IMR-90 (cell line): ENCODE data around the gene COL9A3. TPM values are rescaled to one million over a fixed set of nuclear protein-coding genes. Genes with fewer than 3 reads are reported as not detected.

ENCODE experiments used
- ATAC-seq: fragments of 200-7000 bp; cut with Tn5 transposase; 2 replicates; pipeline ENCODE4 v1.9.1; 2020; ENCODE audit warnings: low read depth, mild to moderate bottlenecking, moderate library complexity
- BruUV-seq: library from RNA; stranded (reverse); fragments of 400-500 nt; replicated peaks from 2 replicates; lab custom pipeline; 2021; lab: Mats Ljungman, UMichigan
- CTCF ChIA-PET: fragments of 300-600 bp; formaldehyde crosslinking; extraction: SDS; loops from one replicate; lab custom pipeline; 2021; ENCODE audit warnings: antibody characterized with exemption; lab: Yijun Ruan, JAX
- POLR2A ChIA-PET: fragments of 300-600 bp; sonication (Branson Sonifier 250); formaldehyde crosslinking; loops from one replicate; lab custom pipeline; 2022; ENCODE audit warnings: antibody characterized with exemption; ENCODE audit not compliant: unreplicated experiment; lab: Charles Lee
- DNase-seq: peaks from one replicate; pipeline ENCODE4 v3.0.0; 2013
- H2AFZ ChIP-seq: replicated peaks from 2 replicates; pipeline ENCODE3; 2013; ENCODE audit warnings: low read length, mild to moderate bottlenecking; ENCODE audit not compliant: poor library complexity
- H2AK5ac ChIP-seq: 2 replicates; pipeline ENCODE4 v1.6.1; 2013; ENCODE audit warnings: low read depth, low read length, inconsistent platforms
- H2AK9ac ChIP-seq: replicated peaks from 2 replicates; pipeline ENCODE3; 2013; ENCODE audit warnings: mild to moderate bottlenecking, low read depth, low read length, moderate library complexity; ENCODE audit not compliant: poor library complexity
- H2BK120ac ChIP-seq: 2 replicates; pipeline ENCODE4 v1.6.1; 2013; ENCODE audit warnings: low read depth, low read length, inconsistent platforms
- H2BK15ac ChIP-seq: 3 replicates; pipeline ENCODE4 v1.6.1; 2013; ENCODE audit warnings: low read depth, low read length, inconsistent platforms
- H2BK20ac ChIP-seq: 2 replicates; pipeline ENCODE4 v1.6.1; 2013; ENCODE audit warnings: low read depth, mild to moderate bottlenecking, inconsistent platforms, low read length, moderate library complexity
- H2BK5ac ChIP-seq: 2 replicates; pipeline ENCODE4 v1.6.1; 2013; ENCODE audit warnings: mild to moderate bottlenecking, low read depth, low read length, inconsistent platforms; ENCODE audit not compliant: poor library complexity, severe bottlenecking
- H3K14ac ChIP-seq: replicated peaks from 2 replicates; pipeline ENCODE4 v1.6.1; 2013; ENCODE audit warnings: low read depth, low read length, inconsistent platforms
- H3K18ac ChIP-seq: 2 replicates; pipeline ENCODE4 v1.6.1; 2013; ENCODE audit warnings: low read depth, low read length, control low read depth
- H3K23ac ChIP-seq: 2 replicates; pipeline ENCODE4 v1.6.1; 2013; ENCODE audit warnings: low read depth, low read length, inconsistent platforms
- H3K27ac ChIP-seq: 2 replicates; pipeline ENCODE4 v1.5.1; 2013; ENCODE audit warnings: mild to moderate bottlenecking, control low read depth, low read length; ENCODE audit not compliant: insufficient read depth
- H3K27me3 ChIP-seq: 2 replicates; pipeline ENCODE4 v1.6.1; 2013; ENCODE audit warnings: low read length; ENCODE audit not compliant: control insufficient read depth, insufficient read depth
- H3K36me3 ChIP-seq: 2 replicates; pipeline ENCODE4 v1.6.1; 2013; ENCODE audit warnings: low read length, mixed read lengths; ENCODE audit not compliant: control insufficient read depth, insufficient read depth
- H3K4ac ChIP-seq: 2 replicates; pipeline ENCODE4 v1.6.1; 2013; ENCODE audit warnings: low read depth, low read length, inconsistent platforms
- H3K4me1 ChIP-seq: 2 replicates; pipeline ENCODE4 v1.6.1; 2013; ENCODE audit warnings: low read length, mixed read lengths; ENCODE audit not compliant: control insufficient read depth, insufficient read depth
- H3K4me2 ChIP-seq: 2 replicates; pipeline ENCODE4 v1.6.1; 2013; ENCODE audit warnings: low read depth, mild to moderate bottlenecking, control low read depth, low read length, moderate library complexity
- H3K4me3 ChIP-seq: 2 replicates; pipeline ENCODE4 v1.5.1; 2013; ENCODE audit warnings: low read depth, mild to moderate bottlenecking, control low read depth, low read length, moderate library complexity; ENCODE audit not compliant: insufficient read depth
- H3K56ac ChIP-seq: 2 replicates; pipeline ENCODE4 v1.6.1; 2013; ENCODE audit warnings: low read length, inconsistent platforms; ENCODE audit not compliant: insufficient read depth; ENCODE audit errors: extremely low read depth
- H3K79me1 ChIP-seq, 2 experiments: 2 replicates each; pipeline ENCODE4 v1.6.1; 2013; ENCODE audit warnings: low read length in 2 of 2, inconsistent platforms in 1 of 2, low read depth in 1 of 2
- H3K9ac ChIP-seq: 2 replicates; pipeline ENCODE4 v1.6.1; 2013; ENCODE audit warnings: low read depth, low read length, control low read depth
- H3K9me1 ChIP-seq: 2 replicates; pipeline ENCODE4 v1.6.1; 2013; ENCODE audit warnings: low read length, inconsistent platforms; ENCODE audit not compliant: insufficient read depth
- H3K9me3 ChIP-seq: 2 replicates; pipeline ENCODE4 v1.6.1; 2013; ENCODE audit warnings: low read length; ENCODE audit not compliant: control insufficient read depth, insufficient read depth
- H4K20me1 ChIP-seq: 2 replicates; pipeline ENCODE4 v1.6.1; 2013; ENCODE audit warnings: low read length, inconsistent platforms; ENCODE audit not compliant: insufficient read depth
- H4K5ac ChIP-seq: 2 replicates; pipeline ENCODE4 v1.6.1; 2013; ENCODE audit warnings: mild to moderate bottlenecking, low read depth, low read length, control low read depth
- H4K8ac ChIP-seq, 2 experiments: 2 replicates each; pipeline ENCODE4 v1.6.1; 2013; ENCODE audit warnings: low read depth in 2 of 2, low read length in 2 of 2, control low read depth in 1 of 2, inconsistent platforms in 1 of 2
- H4K91ac ChIP-seq: 2 replicates; pipeline ENCODE4 v1.6.1; 2013; ENCODE audit warnings: low read depth, low read length, inconsistent platforms; ENCODE audit not compliant: insufficient read depth
- CHD1 ChIP-seq: IDR thresholded peaks from 2 replicates; pipeline ENCODE4 v1.6.1; 2012; ENCODE audit warnings: low read depth, low read length, improper control_type of control experiment
- RAD21 ChIP-seq: IDR thresholded peaks from 2 replicates; pipeline ENCODE4 v1.6.1; 2012; ENCODE audit warnings: low read length, improper control_type of control experiment
- WGBS, 2 experiments: methylation state at CpG; one replicate each; pipeline versions ENCODE4 v1.1.5 to v1.1.7; 2013; ENCODE audit warnings: missing lambda C conversion rate in 2 of 2; ENCODE audit not compliant: insufficient read length in 1 of 2; ENCODE audit errors: extremely low coverage in 2 of 2; 5-methylcytosine and 5-hydroxymethylcytosine counted together
- dilution Hi-C: fragments of 300-500 bp; cut with HindIII; formaldehyde crosslinking; loops from one replicate; pipeline ENCODE4 v1.14.3; 2018; ENCODE audit warnings: low sequenced_read_pairs; ENCODE audit not compliant: unreplicated experiment
- in situ Hi-C: fragments of 300-500 bp; cut with MboI; formaldehyde crosslinking; loops from 3 replicates; pipeline ENCODE4 v1.14.3; 2019; ENCODE audit warnings: low sequenced_read_pairs, inconsistent platforms, mixed read lengths
- intact Hi-C: fragments of 100-400 bp; cut with micrococcal nuclease; formaldehyde crosslinking; loops from 2 replicates; pipeline ENCODE4 v1.10.0; 2022
- polyA plus RNA-seq, 3 experiments: library from polyadenylated mRNA; depleted of rRNA; stranded (reverse); fragments of >200 nt; gene quantifications; 2 replicates each; pipeline ENCODE4 v1.2.3, GENCODE V29; 2012; ENCODE audit warnings: low replicate concordance in 1 of 3
- total RNA-seq: library from RNA; depleted of rRNA; stranded (reverse); fragments of >200 nt; gene quantifications from 2 replicates; pipeline ENCODE4 v1.2.3, GENCODE V29; 2012

Gene COL9A3
- total and polyA plus RNA-seq, 2 of the 4 experiments (the other 2 are of a cell fraction): 0.36 to 1.4 TPM

DNA sequence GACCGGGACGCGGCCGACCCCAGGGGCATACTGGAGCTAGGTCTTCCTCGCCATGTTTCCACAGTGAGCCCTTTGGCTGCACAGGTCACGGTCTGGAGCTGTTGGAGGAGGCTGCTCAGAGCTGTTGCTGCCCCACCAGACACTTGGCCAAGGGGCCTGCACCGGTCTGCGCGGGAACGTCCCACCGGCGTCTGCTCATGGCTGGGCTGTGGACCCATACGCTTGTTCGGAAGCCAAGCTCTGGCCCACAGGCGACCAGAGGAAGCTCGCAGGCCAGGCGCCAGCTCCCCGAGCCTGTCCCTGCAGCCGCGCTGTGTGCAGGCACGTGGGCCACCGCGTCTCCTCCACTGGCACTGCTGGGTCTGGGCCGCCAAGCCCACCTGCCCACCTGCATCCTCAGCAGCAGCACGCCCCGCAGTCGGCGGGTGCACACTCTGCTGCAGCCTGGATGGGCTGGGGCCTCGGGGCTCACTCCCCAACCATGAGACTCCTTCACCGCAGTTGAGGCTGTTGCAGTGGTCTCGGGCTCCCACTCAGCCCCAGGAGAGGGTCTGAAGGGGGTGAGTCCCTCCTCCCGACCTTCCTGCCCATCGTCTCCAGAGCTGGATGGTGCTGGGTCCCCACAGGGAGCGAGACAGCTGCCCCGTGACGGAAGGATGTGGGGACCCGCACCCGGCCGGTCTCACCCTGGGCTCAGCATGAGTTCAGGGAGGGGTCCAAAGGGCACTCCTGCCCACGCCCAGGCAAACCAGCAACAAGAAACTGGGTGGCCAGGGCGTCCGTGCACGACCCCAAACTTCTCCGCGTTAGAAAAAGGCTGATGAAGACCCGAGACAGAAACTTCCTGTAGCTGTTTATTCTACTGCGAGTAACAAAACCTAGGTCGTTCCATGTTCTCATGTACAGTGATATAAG, 60.3 kb downstream of the COL9A3 start:
- Histone ChIP-seq H3K4me1 (peaks cover 7% of the 10 kb centered on the region; the same call in 1 of the 2 replicates), H3K18ac (no peak overlapping the region), H3K4me2 (no peak overlapping the region; the same call in 1 of the 2 replicates), H3K79me1 (no peaks in the 10 kb centered on the region), H3K9ac (no peak overlapping the region), H2BK15ac (no peak overlapping the region), H4K91ac (no peak overlapping the region; the same call in 1 of the 2 replicates), H2BK20ac (no peak overlapping the region), H3K56ac (no peak overlapping the region), H2BK120ac (no peak overlapping the region), H3K4ac (no peak overlapping the region), H2AK9ac (peak overlapping the region; percentile 84), H2AK5ac (0 out of 2 replicates have a peak overlapping the region, but pooled peaks have one; percentile 40), H4K5ac (no peak overlapping the region), H2BK5ac (no peak overlapping the region), H3K27me3 (no peaks in the 10 kb centered on the region), H3K27ac (no peak overlapping the region), H3K9me1 (no peaks in the 10 kb centered on the region; the same call in 1 of the 2 replicates), H3K9me3 (no peaks in the 10 kb centered on the region), H2AFZ (peak overlapping the region; percentile 73), H4K8ac (peak overlapping the region; percentile 65 to 95; a peak in 2 of 4 replicates), H3K36me3 (peaks cover 12% of the 10 kb centered on the region), H3K14ac (no peak overlapping the region), H4K20me1 (no peaks in the 10 kb centered on the region), H3K23ac (0 out of 2 replicates have a peak overlapping the region, but pooled peaks have one; percentile 31), H3K4me3 (no peak overlapping the region)
- dilution Hi-C loops (no loop called here), intact Hi-C loops (no loop called here), in situ Hi-C loops (loop anchor here (10.0 kb wide), 1 partner anchor 138 kb away; no protein-coding TSS in a partner anchor)
- ATAC-seq (peak; percentile 8; the same call in 1 of the 2 replicates), DNase-seq (no peak)
- POLR2A ChIA-PET: no interaction called here
- 57% methylated on average over 14 of the region's 48 CpGs; no CpG with 5 or more reads in 1 of the 2 experiments for WGBS, 2 experiments
- no TSS peak for BruUV-seq
- TF ChIP-seq CHD1: no peak
- no peak for TF ChIP-seq RAD21
- CTCF ChIA-PET: interaction anchor here (1.1 to 3.6 kb wide), 2 partner anchors 10 to 31 kb away, joined by 3 to 12 read pairs; no protein-coding TSS in a partner anchor
